ENCODE data around the gene TPK1.

TPK1 gene

GRCh38 chr7:144853542-144853941 is 17.7 kb upstream of the TPK1 start:
- H3K27ac Mint-ChIP-seq = no peak overlapping the region
- no peak for DNase-seq
- H3K4me3 Mint-ChIP-seq = no peak overlapping the region
- no peaks in the 10 kb centered on the region for H3K27me3 Mint-ChIP-seq (ENCODE audit: low read depth, poor library complexity)
- no peaks in the 10 kb centered on the region for H3K4me1 Mint-ChIP-seq
- no peaks in the 10 kb centered on the region for H3K36me3 Mint-ChIP-seq (ENCODE audit: low read depth)
- no peak for TF ChIP-seq CTCF (IDR thresholded peaks at IDR 0.05)
- peaks cover 4% of the 10 kb centered on the region for H3K9me3 Mint-ChIP-seq

- Mint-ChIP-seq H3K36me3 (ENCODE audit: low read depth) (no peaks in the 10 kb centered on the region), H3K9me3 (peaks cover 13% of the 10 kb centered on the region), H3K27me3 (ENCODE audit: low read depth, poor library complexity) (no peaks in the 10 kb centered on the region), H3K4me3 (no peak overlapping the region), H3K27ac (no peak overlapping the region), H3K4me1 (no peaks in the 10 kb centered on the region)
- no peak for DNase-seq
- no peak for TF ChIP-seq CTCF (IDR thresholded peaks at IDR 0.05)
These were observed 12.2 kb upstream of the TPK1 start for GRCh38 chr7:144848078-144848477.

GRCh38 chr7:144842377-144842851 is 6.6 kb upstream of the TPK1 start:
- Mint-ChIP-seq H3K36me3 (ENCODE audit: low read depth) (no peaks in the 10 kb centered on the region), H3K27me3 (ENCODE audit: low read depth, poor library complexity) (peaks cover 5% of the 10 kb centered on the region), H3K4me1 (peaks cover 4% of the 10 kb centered on the region), H3K27ac (no peak overlapping the region), H3K9me3 (peaks cover 30% of the 10 kb centered on the region), H3K4me3 (no peak overlapping the region)
- TF ChIP-seq CTCF (IDR thresholded peaks at IDR 0.05) = no peak
- no peak for DNase-seq

- Mint-ChIP-seq H3K36me3 (ENCODE audit: low read depth) (peaks cover 3% of the 10 kb centered on the region), H3K27me3 (ENCODE audit: low read depth, poor library complexity) (peaks cover 15% of the 10 kb centered on the region), H3K4me1 (peaks cover 7% of the 10 kb centered on the region), H3K9me3 (peaks cover 37% of the 10 kb centered on the region), H3K27ac (no peak overlapping the region), H3K4me3 (peak overlapping the region; percentile 81)
- no peak for DNase-seq
- TF ChIP-seq CTCF (IDR thresholded peaks at IDR 0.05) = no peak
These were observed 641 bp upstream of the TPK1 start for GRCh38 chr7:144836545-144836842.

GRCh38 chr7:144835155-144835611 is 670 bp downstream of the TPK1 start:
- Mint-ChIP-seq H3K27me3 (ENCODE audit: low read depth, poor library complexity) (peaks cover 15% of the 10 kb centered on the region), H3K4me3 (peak overlapping the region; percentile 98), H3K27ac (peak overlapping the region; percentile 98), H3K4me1 (peaks cover 7% of the 10 kb centered on the region), H3K36me3 (ENCODE audit: low read depth) (peaks cover 10% of the 10 kb centered on the region), H3K9me3 (peaks cover 37% of the 10 kb centered on the region)
- no peak for DNase-seq
- TF ChIP-seq CTCF (IDR thresholded peaks at IDR 0.05) = no peak

GRCh38 chr7:144834641-144835144 is 1.2 kb downstream of the TPK1 start:
- Mint-ChIP-seq H3K27me3 (ENCODE audit: low read depth, poor library complexity) (peaks cover 10% of the 10 kb centered on the region), H3K27ac (no peak overlapping the region), H3K4me1 (peaks cover 7% of the 10 kb centered on the region), H3K36me3 (ENCODE audit: low read depth) (peaks cover 10% of the 10 kb centered on the region), H3K9me3 (peaks cover 34% of the 10 kb centered on the region), H3K4me3 (peak overlapping the region; percentile 98)
- no peak for TF ChIP-seq CTCF (IDR thresholded peaks at IDR 0.05)
- no peak for DNase-seq
